SK-N-SH treated with all-trans-retinoic acid at 6 μM for 48 hours (cell line): ENCODE results near the gene COG2.
"Not testable (repeated sequence)": the region's sequence is repeated elsewhere in the genome, so short reads cannot be mapped to it uniquely, and the experiment has no call there.

Experiments used
- ATAC-seq: fragments of 200-7000 bp; cut with Tn5 transposase; 3 replicates; pipeline ENCODE4 v1.9.1; 2020; ENCODE audit warnings: mild to moderate bottlenecking, moderate library complexity
- ARNTL ChIP-seq: fragments of 450-650 bp; formaldehyde crosslinking; IDR thresholded peaks from 2 replicates; pipeline ENCODE4 v1.5.0; 2020; ENCODE audit warnings: low read depth, mild to moderate bottlenecking, moderate library complexity, borderline replicate concordance
- CSDC2 ChIP-seq: fragments of 250-450 bp; sonication (Bioruptor Pico); IDR thresholded peaks from 2 replicates; pipeline ENCODE4 v1.5.0; 2020; ENCODE audit warnings: mild to moderate bottlenecking, moderate library complexity
- ESRRG ChIP-seq: fragments of 250-450 bp; sonication (Bioruptor Pico); IDR thresholded peaks from 2 replicates; pipeline ENCODE4 v1.6.1; 2021; ENCODE audit warnings: mild to moderate bottlenecking
- ISL1 ChIP-seq: fragments of 250-450 bp; sonication (Bioruptor Pico); IDR thresholded peaks from 2 replicates; pipeline ENCODE4 v2.1.2; 2022; ENCODE audit warnings: mild to moderate bottlenecking, moderate library complexity
- OSR1 ChIP-seq: fragments of 250-450 bp; sonication (Bioruptor Pico); IDR thresholded peaks from 2 replicates; pipeline ENCODE4 v1.8.0; 2022; ENCODE audit warnings: moderate library complexity, mild to moderate bottlenecking, inconsistent platforms
- RARB ChIP-seq: fragments of 250-450 bp; sonication (Bioruptor Pico); IDR thresholded peaks from 2 replicates; pipeline ENCODE4 v1.8.0; 2021; ENCODE audit warnings: mild to moderate bottlenecking, moderate library complexity
- SNAI2 ChIP-seq: fragments of 250-450 bp; sonication (Bioruptor Pico); IDR thresholded peaks from 2 replicates; pipeline ENCODE4 v1.5.0; 2020; ENCODE audit warnings: mild to moderate bottlenecking, moderate library complexity
- TCF4 ChIP-seq: fragments of 250-450 bp; sonication (Bioruptor Pico); IDR thresholded peaks from 2 replicates; pipeline ENCODE4 v1.8.0; 2021; ENCODE audit warnings: mild to moderate bottlenecking, moderate library complexity, borderline replicate concordance
- TOX ChIP-seq: fragments of 250-450 bp; sonication (Bioruptor Pico); IDR thresholded peaks from 2 replicates; pipeline ENCODE4 v1.8.0; 2021; ENCODE audit warnings: mild to moderate bottlenecking, moderate library complexity, borderline replicate concordance
- ZC3H10 ChIP-seq: fragments of 250-450 bp; sonication (Bioruptor Pico); IDR thresholded peaks from 2 replicates; pipeline ENCODE4 v1.5.1; 2021; ENCODE audit warnings: mild to moderate bottlenecking, moderate library complexity
- ZFP30 ChIP-seq: fragments of 450-650 bp; formaldehyde crosslinking; IDR thresholded peaks from 2 replicates; pipeline ENCODE4 v1.5.0; 2022; ENCODE audit warnings: mild to moderate bottlenecking, moderate library complexity
- ZNF565 ChIP-seq: fragments of 450-650 bp; formaldehyde crosslinking; conservative IDR thresholded peaks from 2 replicates; pipeline ENCODE4 v1.5.0; 2020; ENCODE audit warnings: low read depth, mild to moderate bottlenecking, moderate library complexity
- ZNF70 ChIP-seq: fragments of 450-650 bp; formaldehyde crosslinking; IDR thresholded peaks from 2 replicates; pipeline ENCODE4 v1.5.0; 2020; ENCODE audit warnings: mild to moderate bottlenecking, moderate library complexity
- ZNF8 ChIP-seq: fragments of 450-650 bp; formaldehyde crosslinking; IDR thresholded peaks from 2 replicates; pipeline ENCODE4 v1.5.0; 2020; ENCODE audit warnings: mild to moderate bottlenecking, moderate library complexity
- TF ChIP-seq, protein P1 (sequence below): fragments of 250-450 bp; sonication (Bioruptor Pico); IDR thresholded peaks from 2 replicates; pipeline ENCODE4 v1.8.0; 2021; ENCODE audit warnings: low read depth, mild to moderate bottlenecking, moderate library complexity, borderline replicate concordance
- TF ChIP-seq, protein P2 (sequence below): fragments of 250-450 bp; sonication (Bioruptor Pico); IDR thresholded peaks from 2 replicates; pipeline ENCODE4 v1.5.1; 2020; ENCODE audit warnings: low read depth, mild to moderate bottlenecking, moderate library complexity
- TF ChIP-seq, protein P3 (sequence below): fragments of 250-450 bp; sonication (Bioruptor Pico); IDR thresholded peaks from 2 replicates; pipeline ENCODE4 v1.5.1; 2021; ENCODE audit warnings: mild to moderate bottlenecking, moderate library complexity

COG2 gene

DNA sequence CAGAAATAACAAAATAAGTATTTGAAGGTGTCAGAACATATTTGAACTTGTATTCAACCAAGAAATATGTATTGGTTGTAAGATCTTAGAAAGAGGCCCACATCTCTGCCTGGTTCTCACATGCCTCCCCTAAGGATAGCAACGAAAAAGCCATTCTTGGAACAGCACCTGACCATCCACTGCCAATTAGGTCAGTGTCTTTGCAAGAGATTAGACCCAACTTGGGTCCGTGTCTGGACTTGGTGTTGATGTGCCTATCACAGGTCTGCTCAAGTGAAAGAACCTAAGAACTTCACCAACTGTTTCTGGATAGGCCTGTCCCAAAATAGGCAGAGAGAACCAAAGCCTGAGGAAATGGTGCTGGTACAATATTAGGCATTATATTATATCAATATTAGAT lies 46.0 kb upstream of the COG2 start:
- no peak for TF ChIP-seq TOX (CRISPR knock-in tag)
- TF ChIP-seq, protein P1, sequence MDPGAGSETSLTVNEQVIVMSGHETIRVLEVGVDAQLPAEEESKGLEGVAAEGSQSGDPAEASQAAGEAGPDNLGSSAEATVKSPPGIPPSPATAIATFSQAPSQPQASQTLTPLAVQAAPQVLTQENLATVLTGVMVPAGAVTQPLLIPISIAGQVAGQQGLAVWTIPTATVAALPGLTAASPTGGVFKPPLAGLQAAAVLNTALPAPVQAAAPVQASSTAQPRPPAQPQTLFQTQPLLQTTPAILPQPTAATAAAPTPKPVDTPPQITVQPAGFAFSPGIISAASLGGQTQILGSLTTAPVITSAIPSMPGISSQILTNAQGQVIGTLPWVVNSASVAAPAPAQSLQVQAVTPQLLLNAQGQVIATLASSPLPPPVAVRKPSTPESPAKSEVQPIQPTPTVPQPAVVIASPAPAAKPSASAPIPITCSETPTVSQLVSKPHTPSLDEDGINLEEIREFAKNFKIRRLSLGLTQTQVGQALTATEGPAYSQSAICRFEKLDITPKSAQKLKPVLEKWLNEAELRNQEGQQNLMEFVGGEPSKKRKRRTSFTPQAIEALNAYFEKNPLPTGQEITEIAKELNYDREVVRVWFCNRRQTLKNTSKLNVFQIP (CRISPR knock-in tag) = no peak
- TF ChIP-seq ZNF70 (CRISPR knock-in tag) = no peak
- no peak for TF ChIP-seq RARB (CRISPR knock-in tag)
- no peak for TF ChIP-seq ISL1 (CRISPR knock-in tag)
- no peak for TF ChIP-seq ESRRG (CRISPR knock-in tag)
- no peak for TF ChIP-seq CSDC2 (CRISPR knock-in tag)
- TF ChIP-seq ZNF8 (CRISPR knock-in tag) = no peak
- TF ChIP-seq SNAI2 (CRISPR knock-in tag) = no peak
- no peak for TF ChIP-seq TCF4 (CRISPR knock-in tag)
- no peak for ATAC-seq

DNA sequence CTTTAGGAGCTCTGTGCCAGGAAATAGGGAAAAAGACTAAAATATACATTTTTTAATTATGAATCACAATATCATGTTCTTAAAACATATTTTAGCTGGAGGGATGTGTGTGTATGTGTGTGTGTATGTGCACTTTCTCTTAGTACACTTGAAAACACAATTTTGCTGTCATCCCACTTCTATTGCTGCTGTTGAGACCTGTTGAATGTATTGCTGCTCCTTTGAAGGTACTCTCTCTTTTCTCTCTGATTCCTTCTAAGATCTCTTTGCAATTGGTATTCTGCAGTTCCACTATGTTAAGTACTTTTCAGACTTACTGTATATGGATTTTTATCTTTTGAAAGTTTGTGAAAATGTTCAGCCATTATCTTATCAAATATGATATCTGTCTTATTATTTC lies 43.5 kb upstream of the COG2 start:
- no peak for ATAC-seq
- TF ChIP-seq ZFP30 (CRISPR knock-in tag) (no peak), ISL1 (CRISPR knock-in tag) (no peak), ZNF70 (CRISPR knock-in tag) (no peak), ZNF565 (CRISPR knock-in tag) (no peak), CSDC2 (CRISPR knock-in tag) (no peak), OSR1 (CRISPR knock-in tag) (no peak), ARNTL (no peak), ZNF8 (CRISPR knock-in tag) (no peak), ZC3H10 (CRISPR knock-in tag) (no peak)
- TF ChIP-seq, protein P2, sequence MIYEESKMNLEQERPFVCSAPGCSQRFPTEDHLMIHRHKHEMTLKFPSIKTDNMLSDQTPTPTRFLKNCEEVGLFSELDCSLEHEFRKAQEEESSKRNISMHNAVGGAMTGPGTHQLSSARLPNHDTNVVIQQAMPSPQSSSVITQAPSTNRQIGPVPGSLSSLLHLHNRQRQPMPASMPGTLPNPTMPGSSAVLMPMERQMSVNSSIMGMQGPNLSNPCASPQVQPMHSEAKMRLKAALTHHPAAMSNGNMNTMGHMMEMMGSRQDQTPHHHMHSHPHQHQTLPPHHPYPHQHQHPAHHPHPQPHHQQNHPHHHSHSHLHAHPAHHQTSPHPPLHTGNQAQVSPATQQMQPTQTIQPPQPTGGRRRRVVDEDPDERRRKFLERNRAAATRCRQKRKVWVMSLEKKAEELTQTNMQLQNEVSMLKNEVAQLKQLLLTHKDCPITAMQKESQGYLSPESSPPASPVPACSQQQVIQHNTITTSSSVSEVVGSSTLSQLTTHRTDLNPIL (CRISPR knock-in tag) = no peak
- TF ChIP-seq, protein P3, sequence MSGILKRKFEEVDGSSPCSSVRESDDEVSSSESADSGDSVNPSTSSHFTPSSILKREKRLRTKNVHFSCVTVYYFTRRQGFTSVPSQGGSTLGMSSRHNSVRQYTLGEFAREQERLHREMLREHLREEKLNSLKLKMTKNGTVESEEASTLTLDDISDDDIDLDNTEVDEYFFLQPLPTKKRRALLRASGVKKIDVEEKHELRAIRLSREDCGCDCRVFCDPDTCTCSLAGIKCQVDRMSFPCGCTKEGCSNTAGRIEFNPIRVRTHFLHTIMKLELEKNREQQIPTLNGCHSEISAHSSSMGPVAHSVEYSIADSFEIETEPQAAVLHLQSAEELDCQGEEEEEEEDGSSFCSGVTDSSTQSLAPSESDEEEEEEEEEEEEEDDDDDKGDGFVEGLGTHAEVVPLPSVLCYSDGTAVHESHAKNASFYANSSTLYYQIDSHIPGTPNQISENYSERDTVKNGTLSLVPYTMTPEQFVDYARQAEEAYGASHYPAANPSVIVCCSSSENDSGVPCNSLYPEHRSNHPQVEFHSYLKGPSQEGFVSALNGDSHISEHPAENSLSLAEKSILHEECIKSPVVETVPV (CRISPR knock-in tag) = no peak
- TF ChIP-seq, protein P1 (CRISPR knock-in tag) = no peak

DNA sequence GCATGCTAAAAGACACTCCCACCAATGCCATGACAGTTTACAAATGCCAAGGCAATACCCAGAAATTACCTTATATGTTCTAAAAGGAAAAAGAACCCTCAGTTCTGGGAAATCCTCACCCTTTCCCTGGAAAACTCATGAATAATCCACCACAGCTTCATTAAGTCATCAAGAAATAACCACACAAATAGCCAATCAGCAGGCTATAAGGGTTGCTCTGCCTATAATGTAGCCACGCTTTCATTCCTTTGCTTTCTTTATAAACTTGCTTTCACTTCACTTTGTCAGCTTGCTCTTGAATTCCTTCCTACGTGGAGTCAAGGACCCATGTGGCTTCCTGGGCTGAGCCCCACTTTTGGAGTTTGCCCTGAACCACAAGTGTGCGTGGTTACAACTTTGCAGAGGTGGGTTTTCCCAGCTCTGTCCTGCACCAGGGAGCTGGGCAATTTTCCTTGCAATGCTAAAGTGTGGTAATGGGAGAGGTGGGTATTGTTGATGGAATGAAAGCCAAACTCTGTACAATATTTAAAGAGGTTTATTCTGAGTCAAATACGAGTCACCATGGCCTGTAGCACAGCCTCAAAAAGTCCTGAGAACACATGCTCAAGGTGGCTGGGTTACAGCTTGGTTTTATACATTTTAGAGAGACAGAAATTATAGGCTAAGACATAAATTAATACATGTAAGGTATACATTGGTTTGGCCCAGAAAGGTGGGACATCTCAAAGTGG lies 42.2 kb upstream of the COG2 start:
- TF ChIP-seq ZNF8 (CRISPR knock-in tag) (no peak), ZFP30 (CRISPR knock-in tag) (no peak), ZNF70 (CRISPR knock-in tag) (no peak), SNAI2 (CRISPR knock-in tag) (no peak), TCF4 (CRISPR knock-in tag) (no peak)
- TF ChIP-seq, protein P3 (CRISPR knock-in tag) = no peak
- TF ChIP-seq, all 23 proteins: peak for 0
- no peak for ATAC-seq

DNA sequence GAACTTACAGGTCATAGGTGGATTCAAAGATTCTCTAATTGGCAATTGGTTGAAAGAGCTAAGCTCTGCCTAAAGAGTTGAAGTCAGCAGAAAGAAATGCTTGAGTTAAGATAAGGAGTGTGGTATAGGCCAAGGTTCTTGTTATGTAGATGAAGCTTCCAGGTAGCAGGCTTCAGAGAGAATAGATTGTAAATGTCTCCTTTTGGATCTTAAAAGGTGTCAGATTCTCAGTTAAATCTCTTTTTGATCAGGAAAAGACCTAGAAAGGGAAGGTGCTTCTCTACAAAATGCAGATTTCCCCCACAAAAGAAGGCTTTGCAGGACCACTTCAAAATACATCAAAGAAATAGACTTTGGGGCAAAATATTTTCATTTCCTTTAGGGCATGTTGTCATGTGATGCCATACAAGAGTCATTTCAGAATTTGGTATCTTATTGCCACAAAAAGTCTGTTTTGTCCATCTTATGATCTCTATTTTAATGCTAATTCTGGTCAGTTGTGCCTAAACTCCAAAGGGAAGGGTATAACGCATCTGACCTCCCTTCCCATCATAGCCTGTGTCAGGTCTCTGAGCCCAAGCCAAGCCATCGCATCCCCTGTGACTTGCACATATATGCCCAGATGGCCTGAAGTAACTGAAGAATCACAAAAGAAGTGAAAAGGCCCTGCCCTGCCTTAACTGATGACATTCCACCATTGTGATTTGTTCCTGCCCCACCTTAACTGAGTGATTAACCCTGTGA lies 41.5 kb upstream of the COG2 start:
- ATAC-seq = not testable (repeated sequence)
